Measurements from ENCODE around the gene NEDD4L. TPM values are rescaled to one million over a fixed set of nuclear protein-coding genes. Genes with fewer than 3 reads are reported as not detected.

NEDD4L gene
- total RNA-seq, 2 experiments from 2014 or later: 3.2 to 3.3 TPM

GRCh38 chr18:58010265-58010664, 33.8 kb upstream of the NEDD4L start:
- H3K9me2 ChIP-seq (ENCODE audit: insufficient read depth, low read length): no peaks in the 10 kb centered on the region
- H3K4me1 ChIP-seq (ENCODE audit: insufficient read depth, low read length, poor library complexity, severe bottlenecking): peaks cover 9% of the 10 kb centered on the region
- CTCF ChIA-PET (ENCODE audit: unreplicated experiment): no interaction called here
- POLR2A ChIA-PET: no interaction called here
- H2AFZ ChIP-seq (ENCODE audit: low read length): no peak overlapping the region
- no peaks in the 10 kb centered on the region for H3K36me3 ChIP-seq (ENCODE audit: insufficient read depth, low read length)
- no peak for TF ChIP-seq EZH2phosphoT487 (IDR thresholded peaks at IDR 0.05; ENCODE audit: borderline replicate concordance, low read depth, low read length)
- no peak for TF ChIP-seq CTCF (conservative IDR thresholded peaks at IDR 0.05; ENCODE audit: low read length)
- no peaks in the 10 kb centered on the region for H4K20me1 ChIP-seq (ENCODE audit: insufficient read depth, low read length)
- no peak for DNase-seq (ENCODE audit: low spot score)
- intact Hi-C loops (cut with micrococcal nuclease; ENCODE audit: unreplicated experiment): no loop called here
- no peaks in the 10 kb centered on the region for H3K79me2 ChIP-seq (ENCODE audit: insufficient read depth, low read depth, low read length)
- no peak overlapping the region for H3K4me3 ChIP-seq (ENCODE audit: low read depth, low read length, poor library complexity, severe bottlenecking)
- no peak overlapping the region for H3K27ac ChIP-seq (ENCODE audit: low read depth, low read length, poor library complexity, severe bottlenecking)
- H3K4me2 ChIP-seq (ENCODE audit: low read length): no peak overlapping the region
- H3K9me3 ChIP-seq (ENCODE audit: low read length): no peaks in the 10 kb centered on the region
- no TSS peak for BruUV-seq (replicated peaks)

- Histone ChIP-seq H3K9me3 (ENCODE audit: low read length) (peaks cover 8% of the 10 kb centered on the region; the same call in 1 of the 2 replicates), H4K20me1 (ENCODE audit: insufficient read depth, low read length) (no peaks in the 10 kb centered on the region), H3K4me2 (ENCODE audit: low read length) (no peak overlapping the region), H3K9me2 (ENCODE audit: insufficient read depth, low read length) (no peaks in the 10 kb centered on the region), H3K79me2 (ENCODE audit: insufficient read depth, low read depth, low read length) (no peaks in the 10 kb centered on the region), H3K36me3 (ENCODE audit: insufficient read depth, low read length) (no peaks in the 10 kb centered on the region), H3K27ac (ENCODE audit: low read depth, low read length, poor library complexity, severe bottlenecking) (no peak overlapping the region), H2AFZ (ENCODE audit: low read length) (no peak overlapping the region), H3K4me3 (ENCODE audit: low read depth, low read length, poor library complexity, severe bottlenecking) (no peak overlapping the region), H3K4me1 (ENCODE audit: insufficient read depth, low read length, poor library complexity, severe bottlenecking) (peaks cover 15% of the 10 kb centered on the region)
- CTCF ChIA-PET (ENCODE audit: unreplicated experiment): no interaction called here
- no TSS peak for BruUV-seq (replicated peaks)
- no peak for DNase-seq (ENCODE audit: low spot score)
- POLR2A ChIA-PET: no interaction called here
- intact Hi-C loops (cut with micrococcal nuclease; ENCODE audit: unreplicated experiment): no loop called here
- TF ChIP-seq CTCF (conservative IDR thresholded peaks at IDR 0.05; ENCODE audit: low read length) (no peak), EZH2phosphoT487 (IDR thresholded peaks at IDR 0.05; ENCODE audit: borderline replicate concordance, low read depth, low read length) (no peak)
Measured at GRCh38 chr18:58012356-58012755, 31.7 kb upstream of the NEDD4L start.

- H3K79me2 ChIP-seq (ENCODE audit: insufficient read depth, low read depth, low read length): no peaks in the 10 kb centered on the region
- H3K4me1 ChIP-seq (ENCODE audit: insufficient read depth, low read length, poor library complexity, severe bottlenecking): peaks cover 15% of the 10 kb centered on the region
- H3K27ac ChIP-seq (ENCODE audit: low read depth, low read length, poor library complexity, severe bottlenecking): no peak overlapping the region
- intact Hi-C loops (cut with micrococcal nuclease; ENCODE audit: unreplicated experiment): no loop called here
- no peaks in the 10 kb centered on the region for H4K20me1 ChIP-seq (ENCODE audit: insufficient read depth, low read length)
- no peak for DNase-seq (ENCODE audit: low spot score)
- ChIA-PET POLR2A (no interaction called here), CTCF (ENCODE audit: unreplicated experiment) (no interaction called here)
- H3K9me2 ChIP-seq (ENCODE audit: insufficient read depth, low read length): no peaks in the 10 kb centered on the region
- BruUV-seq (replicated peaks): no TSS peak
- H3K4me2 ChIP-seq (ENCODE audit: low read length): no peak overlapping the region
- no peak overlapping the region for H2AFZ ChIP-seq (ENCODE audit: low read length)
- TF ChIP-seq CTCF (conservative IDR thresholded peaks at IDR 0.05; ENCODE audit: low read length) (no peak), EZH2phosphoT487 (IDR thresholded peaks at IDR 0.05; ENCODE audit: borderline replicate concordance, low read depth, low read length) (no peak)
- H3K9me3 ChIP-seq (ENCODE audit: low read length): peaks cover 8% of the 10 kb centered on the region; the same call in 1 of the 2 replicates
- no peaks in the 10 kb centered on the region for H3K36me3 ChIP-seq (ENCODE audit: insufficient read depth, low read length)
- no peak overlapping the region for H3K4me3 ChIP-seq (ENCODE audit: low read depth, low read length, poor library complexity, severe bottlenecking)
Measured at GRCh38 chr18:58013241-58014211, 30.5 kb upstream of the NEDD4L start.

Measured in OCI-LY7 (cell line).